K562 (cell line): Measurements from ENCODE around the gene PPP1R14C.

Source experiments
- ZNF311 ChIP-seq: fragments of 250-450 bp; sonication (Bioruptor Pico); IDR thresholded peaks from 2 replicates; pipeline ENCODE4 v1.4.0; 2020; ENCODE audit warnings: mild to moderate bottlenecking, moderate library complexity
- ZNF445 ChIP-seq: fragments of 250-450 bp; sonication (Bioruptor Pico); IDR thresholded peaks from 2 replicates; pipeline ENCODE4 v1.4.0; 2020; ENCODE audit warnings: low read depth, mild to moderate bottlenecking, moderate library complexity

DNA sequence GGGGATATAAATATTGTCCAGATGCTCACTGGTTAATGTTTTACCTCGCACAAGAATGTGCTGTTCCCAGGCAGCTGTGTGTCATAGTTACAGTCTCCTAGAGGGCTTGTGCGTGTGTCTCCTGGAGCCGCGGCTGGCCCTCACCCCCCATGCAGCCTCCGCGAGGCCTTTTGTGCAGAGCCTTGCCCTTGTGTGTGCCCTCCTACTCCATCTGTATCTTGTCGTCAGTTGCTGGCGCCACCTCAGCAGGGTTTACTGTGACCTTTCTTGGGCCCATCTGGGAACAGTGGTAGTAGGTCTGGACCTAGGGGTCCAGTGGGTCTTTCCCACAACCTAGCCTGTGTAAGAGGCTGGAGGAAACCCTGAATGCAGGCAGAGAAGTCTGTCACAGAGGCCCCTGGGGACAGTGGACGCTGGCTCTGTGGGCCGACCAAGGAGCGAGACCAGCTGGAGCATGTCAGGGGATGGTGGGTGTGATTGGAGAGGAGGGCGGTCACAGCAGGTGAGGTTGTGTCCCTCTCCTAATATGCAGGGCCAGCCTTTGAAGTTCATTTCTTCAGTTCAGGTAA, 35.2 kb downstream of the PPP1R14C start:
- TF ChIP-seq ZNF445 (CRISPR knock-in tag) (no peak), ZNF311 (CRISPR knock-in tag) (no peak)
